ENCODE data around the gene LIMS2.

LIMS2 gene

GRCh38 chr2:127673291-127674069 lies 1.9 kb downstream of the LIMS2 start:
- DNase-seq (ENCODE audit: low spot score), result no peak

GRCh38 chr2:127672341-127673224 lies 2.7 kb downstream of the LIMS2 start:
- DNase-seq (ENCODE audit: low spot score), result no peak

GRCh38 chr2:127671557-127672302 lies 3.6 kb downstream of the LIMS2 start:
- no peak for DNase-seq (ENCODE audit: low spot score)

- no peak for DNase-seq (ENCODE audit: low spot score)
These were observed 4.4 kb downstream of the LIMS2 start for GRCh38 chr2:127670957-127671290.

- DNase-seq (ENCODE audit: low spot score), result no peak
These were observed 5.0 kb downstream of the LIMS2 start for GRCh38 chr2:127670055-127670956.

GRCh38 chr2:127669056-127669455 lies 6.3 kb downstream of the LIMS2 start:
- DNase-seq (ENCODE audit: low spot score), result no peak

GRCh38 chr2:127665267-127665893 lies 9.9 kb downstream of the LIMS2 start:
- DNase-seq (ENCODE audit: low spot score), result no peak

- no peak for DNase-seq (ENCODE audit: low spot score)
These were observed 10.5 kb downstream of the LIMS2 start for GRCh38 chr2:127664895-127665225.

GRCh38 chr2:127664065-127664894 lies 11.1 kb downstream of the LIMS2 start:
- DNase-seq (ENCODE audit: low spot score), result no peak

- no peak for DNase-seq (ENCODE audit: low spot score)
These were observed 11.7 kb downstream of the LIMS2 start for GRCh38 chr2:127663566-127664064.

- no peak for DNase-seq (ENCODE audit: low spot score)
These were observed 12.3 kb downstream of the LIMS2 start for GRCh38 chr2:127662937-127663565.

- no peak for DNase-seq (ENCODE audit: low spot score)
These were observed 13.3 kb downstream of the LIMS2 start for GRCh38 chr2:127661949-127662510.

GRCh38 chr2:127661072-127661649 lies 14.2 kb downstream of the LIMS2 start:
- no peak for DNase-seq (ENCODE audit: low spot score)

- no peak for DNase-seq (ENCODE audit: low spot score)
These were observed 15.1 kb downstream of the LIMS2 start for GRCh38 chr2:127660291-127660578.

GRCh38 chr2:127659408-127660290 lies 15.7 kb downstream of the LIMS2 start:
- no peak for DNase-seq (ENCODE audit: low spot score)

- DNase-seq (ENCODE audit: low spot score), result no peak
These were observed 16.5 kb downstream of the LIMS2 start for GRCh38 chr2:127658641-127659407.

- no peak for DNase-seq (ENCODE audit: low spot score)
These were observed 17.2 kb downstream of the LIMS2 start for GRCh38 chr2:127658146-127658545.
